Activated CD8-positive, alpha-beta memory T cell treated with anti-CD3 and anti-CD28 coated beads for 4 hours (primary cell): ENCODE data around the gene PTPRE.

Source experiments
- DNase-seq, 2 donors: peaks; one replicate each; pipeline ENCODE4 v3.0.0-alpha.2; 2020; ENCODE audit warnings: low read depth in 2 of 2

PTPRE gene

GRCh38 chr10:127907411-127908105 is 655 bp downstream of the PTPRE start:
- DNase-seq = no peak

GRCh38 chr10:127908106-127908958 is 1.4 kb downstream of the PTPRE start:
- no peak for DNase-seq

DNA sequence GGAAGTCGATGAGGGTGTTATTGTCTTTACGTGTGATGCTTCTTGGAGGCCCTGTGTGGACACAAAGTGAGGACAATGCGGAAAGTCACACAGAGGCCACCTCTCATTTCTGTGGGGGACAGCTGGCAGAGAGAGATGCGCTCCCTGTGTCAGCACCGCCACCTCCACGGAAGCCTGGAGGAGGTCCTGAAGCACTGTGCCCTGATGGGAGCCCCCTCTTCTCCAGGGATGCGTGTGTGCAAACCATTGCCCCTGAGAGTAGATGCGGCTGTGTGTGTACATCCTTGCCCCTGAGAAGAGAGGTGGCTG is 2.0 kb downstream of the PTPRE start:
- no peak for DNase-seq

DNA sequence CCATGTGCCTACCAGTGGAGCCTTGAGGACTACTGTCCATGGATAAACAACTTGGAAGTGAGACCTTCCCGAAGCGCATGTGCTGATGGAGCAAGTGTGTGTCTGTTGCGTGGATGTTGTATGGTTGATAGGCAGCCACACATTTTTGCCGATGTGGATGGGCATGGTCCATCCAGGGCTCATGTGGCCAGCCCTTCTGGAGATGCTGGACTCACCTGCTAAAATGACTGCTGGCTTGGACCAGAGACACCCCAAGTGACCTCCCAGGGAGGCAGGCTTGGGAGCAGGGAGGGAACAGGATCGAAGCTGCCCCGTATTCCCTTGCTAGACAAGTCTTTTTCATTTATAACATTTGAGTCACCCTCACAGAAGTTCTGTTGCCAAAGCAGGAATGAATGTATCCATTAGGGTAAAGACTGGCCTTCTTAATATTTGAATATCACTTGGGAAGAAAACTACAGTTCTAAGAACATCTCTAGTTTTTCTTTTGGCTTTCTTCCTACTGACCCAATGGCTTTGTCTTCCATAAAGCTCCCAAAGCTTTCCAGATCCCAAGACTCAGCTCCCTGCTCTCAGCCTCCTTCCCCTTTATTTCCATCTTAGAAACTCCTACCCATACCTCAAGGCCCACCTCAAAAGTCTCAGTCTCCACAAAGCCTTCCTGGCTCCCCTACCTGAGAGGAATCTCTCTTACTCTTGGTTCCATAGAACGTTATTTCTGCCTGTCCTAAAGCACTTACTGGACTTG is 3.0 kb downstream of the PTPRE start:
- DNase-seq = no peak

- no peak for DNase-seq
Observed at GRCh38 chr10:127910464-127910770, 3.5 kb downstream of the PTPRE start.

DNA sequence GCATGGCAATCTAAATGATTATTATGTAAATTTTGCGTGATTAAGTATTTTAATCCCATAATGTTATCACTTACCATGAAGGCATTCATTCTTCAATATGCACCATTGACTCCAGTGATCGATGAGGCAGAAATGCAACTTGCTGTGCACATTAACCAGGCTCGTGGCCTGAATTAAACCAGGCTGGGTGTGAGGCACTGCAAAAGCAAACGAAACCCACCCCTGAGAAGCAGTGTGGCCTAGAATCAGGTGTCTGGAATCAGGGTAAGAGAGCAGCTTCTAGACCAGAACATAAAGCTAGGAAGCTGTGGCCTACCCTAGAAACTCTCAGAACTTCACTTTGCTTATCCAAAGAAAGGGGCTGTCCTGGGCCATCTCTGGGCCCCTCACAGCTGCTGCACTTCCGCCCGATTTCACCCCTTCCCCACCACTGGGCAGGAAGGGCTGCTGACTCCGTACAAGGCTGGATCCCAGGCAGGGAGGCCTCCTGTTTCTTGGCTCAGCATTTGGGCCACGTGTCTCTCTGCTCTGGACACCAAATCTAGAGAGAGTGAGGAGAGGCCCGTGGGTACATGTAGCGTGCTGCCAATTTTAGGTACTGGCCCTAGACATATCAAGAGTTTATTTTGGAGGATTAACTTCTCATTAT is 4.4 kb downstream of the PTPRE start:
- DNase-seq = no peak

DNA sequence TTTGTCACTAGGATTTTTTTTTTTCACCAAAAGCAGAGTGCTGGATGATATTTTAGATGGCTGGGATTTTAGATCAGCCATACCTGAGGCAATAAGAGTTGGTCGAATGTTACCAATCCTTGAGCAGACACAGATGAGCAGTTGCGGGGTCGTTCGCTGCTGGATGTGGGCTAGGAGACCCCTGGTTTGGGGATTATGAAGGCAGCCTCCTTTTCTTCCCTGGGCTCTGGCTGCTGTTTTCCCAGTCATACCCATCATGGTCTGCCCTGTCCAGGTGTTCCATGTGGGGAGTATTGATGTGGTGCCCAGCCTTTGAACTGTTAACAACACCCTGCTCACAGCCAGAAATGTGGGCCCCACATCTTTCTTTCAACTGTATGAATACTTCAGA is 5.0 kb downstream of the PTPRE start:
- DNase-seq = no peak

GRCh38 chr10:127912607-127913367 is 5.9 kb downstream of the PTPRE start:
- DNase-seq = no peak

GRCh38 chr10:127913368-127913759 is 6.5 kb downstream of the PTPRE start:
- no peak for DNase-seq

DNA sequence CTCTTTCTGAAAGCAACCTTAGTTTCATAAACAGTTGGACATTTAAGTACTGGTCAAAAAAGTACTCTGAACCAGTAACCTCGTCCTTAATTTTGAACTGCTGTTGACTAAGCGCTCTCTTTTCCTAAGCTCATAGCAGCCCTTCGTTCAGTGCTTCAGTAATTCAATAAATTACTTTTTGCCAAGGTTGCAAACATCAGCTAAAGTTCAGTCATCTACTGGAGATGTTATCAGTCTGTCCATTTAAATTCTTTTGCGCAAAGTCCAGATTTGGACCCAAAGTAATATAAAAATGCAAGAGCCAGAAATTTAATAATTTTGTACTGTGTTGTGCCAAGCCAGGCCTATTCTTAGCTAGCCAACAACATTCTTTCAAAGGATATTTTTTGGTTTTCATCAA is 8.4 kb downstream of the PTPRE start:
- DNase-seq = no peak

DNA sequence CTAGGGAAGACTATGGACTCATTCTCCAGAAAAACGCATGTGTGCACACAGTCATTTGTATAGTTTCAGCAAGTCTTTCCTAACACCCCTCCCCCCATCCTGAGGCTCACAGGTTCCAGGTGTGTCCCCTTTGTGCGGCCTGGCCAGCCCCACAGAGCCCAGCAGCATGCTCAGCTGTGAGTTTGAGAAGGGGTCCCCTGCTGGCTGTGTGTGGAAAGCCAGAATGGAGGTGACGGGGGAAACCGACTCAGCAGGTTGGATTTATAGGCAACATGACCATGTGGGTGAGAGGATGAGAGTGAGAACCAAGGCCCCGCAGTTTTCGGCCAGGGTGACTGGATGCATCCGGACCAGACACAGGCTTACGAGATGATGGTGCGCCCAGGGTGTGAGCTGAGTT is 9.9 kb downstream of the PTPRE start:
- no peak for DNase-seq

- DNase-seq = no peak
Observed at GRCh38 chr10:127918572-127918971, 11.7 kb downstream of the PTPRE start.

GRCh38 chr10:127919418-127920271 is 12.7 kb downstream of the PTPRE start:
- DNase-seq = no peak

DNA sequence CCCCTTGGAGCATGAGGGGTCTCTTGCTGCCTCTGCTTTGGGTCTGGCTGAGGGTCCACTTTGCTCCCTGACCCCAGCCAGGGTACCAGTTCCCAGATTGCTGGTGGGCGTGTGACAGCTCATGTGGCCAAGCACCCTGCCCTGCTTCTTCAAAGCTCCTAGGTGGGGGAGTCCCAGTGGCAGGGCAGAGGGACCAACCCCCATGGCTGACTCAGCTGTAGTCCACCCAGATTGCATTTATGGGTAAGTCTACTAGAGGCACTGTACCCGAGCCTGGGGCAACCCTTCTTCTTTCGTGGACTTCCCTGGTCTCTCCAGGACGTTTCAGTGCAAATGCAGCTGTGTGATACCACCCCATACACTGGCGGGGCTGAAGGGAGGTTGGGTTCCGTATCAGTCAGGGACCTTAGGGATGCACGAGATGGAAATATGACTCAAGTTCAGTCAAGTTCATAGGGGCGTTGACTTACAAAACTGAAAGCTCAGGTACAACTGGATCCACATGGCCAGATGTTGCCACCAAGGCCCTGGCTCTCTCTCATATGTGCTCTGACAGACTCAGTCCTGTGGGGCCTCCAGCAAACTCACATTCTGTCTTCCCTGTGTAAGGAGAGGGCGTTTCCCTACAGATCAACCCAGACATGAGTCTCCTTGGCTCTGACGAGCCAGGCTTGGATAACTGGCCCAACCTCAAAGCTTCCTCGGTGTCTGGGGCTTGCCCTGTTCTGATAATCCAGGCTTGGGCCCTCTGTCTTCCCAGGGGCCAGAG is 13.6 kb downstream of the PTPRE start:
- no peak for DNase-seq

GRCh38 chr10:127921075-127921752 is 14.3 kb downstream of the PTPRE start:
- no peak for DNase-seq

DNA sequence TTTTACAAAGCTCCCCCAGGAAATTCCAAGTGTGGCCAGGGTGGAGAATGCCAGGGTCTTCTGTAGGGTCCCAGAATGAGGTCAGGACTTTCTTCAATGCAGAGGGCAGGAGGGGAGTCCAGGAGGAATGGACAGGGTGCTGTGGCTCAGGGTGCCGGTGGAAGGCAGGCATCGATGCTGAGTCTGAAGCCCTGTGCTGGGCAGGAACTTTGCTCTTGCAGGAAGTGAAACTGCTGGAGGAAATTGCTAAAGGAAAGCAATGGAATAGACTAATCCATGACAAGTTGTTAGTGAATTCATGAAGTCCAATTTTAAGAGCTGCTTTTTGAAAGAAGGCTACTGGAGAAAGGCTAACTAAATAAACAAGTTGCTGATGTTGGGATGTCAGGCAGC is 14.8 kb downstream of the PTPRE start:
- DNase-seq = no peak

DNA sequence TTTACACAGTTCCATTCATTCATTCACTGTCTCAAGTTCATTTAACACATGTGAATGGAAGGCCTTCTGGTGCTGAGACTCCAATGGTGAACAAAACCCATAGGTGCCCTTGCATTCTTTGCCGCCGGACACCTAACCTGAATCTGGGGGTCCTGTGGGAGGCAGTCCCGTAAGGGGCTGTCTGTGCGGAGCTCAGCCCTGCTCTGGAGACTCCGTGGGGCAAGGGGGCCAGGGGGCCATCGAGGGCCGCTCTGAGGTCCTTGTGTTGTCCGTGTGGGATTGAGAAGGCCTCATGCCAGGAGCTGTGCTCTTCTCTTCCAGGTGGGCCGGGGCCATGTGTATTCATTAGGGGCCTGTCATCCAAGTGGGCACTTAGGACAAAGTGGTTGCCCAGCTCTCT is 15.3 kb downstream of the PTPRE start:
- DNase-seq = no peak

GRCh38 chr10:127922675-127923366 is 15.9 kb downstream of the PTPRE start:
- no peak for DNase-seq

GRCh38 chr10:127923646-127924045 is 16.7 kb downstream of the PTPRE start:
- DNase-seq = no peak
